HG03045 (cell line): ENCODE data around the gene ZFYVE1.

Experiments used
- ATAC-seq: cut with Tn5 transposase; IDR thresholded peaks from one replicate; pipeline ENCODE4 v1.9.1; 2021; ENCODE audit warnings: mild to moderate bottlenecking, moderate library complexity; ENCODE audit not compliant: unreplicated experiment

ZFYVE1 gene

GRCh38 chr14:72925171-72925759 is 101.6 kb downstream of the ZFYVE1 start:
- ATAC-seq: no peak

- no peak for ATAC-seq
These were observed 102.6 kb downstream of the ZFYVE1 start for GRCh38 chr14:72924337-72924736.

- no peak for ATAC-seq
These were observed 105.5 kb downstream of the ZFYVE1 start for GRCh38 chr14:72921396-72921795.

GRCh38 chr14:72920008-72920407 is 106.9 kb downstream of the ZFYVE1 start:
- no peak for ATAC-seq
